Activated CD8-positive, alpha-beta memory T cell treated with anti-CD3 and anti-CD28 coated beads for 1 hour (primary cell): ENCODE measurements around the gene FLT3.
"Not testable (repeated sequence)": the region's sequence is repeated elsewhere in the genome, so short reads cannot be mapped to it uniquely, and the experiment has no call there.

Experiments used
- DNase-seq, 2 donors: peaks; one replicate each; pipeline ENCODE4 v3.0.0-alpha.2; 2020; ENCODE audit warnings: low read depth in 1 of 2; ENCODE audit errors: extremely low read depth in 1 of 2

The FLT3 gene

GRCh38 chr13:28101886-28102285, 1.5 kb upstream of the FLT3 start:
- not testable (repeated sequence) for DNase-seq

GRCh38 chr13:28099396-28100149, 803 bp downstream of the FLT3 start:
- DNase-seq: no peak

- no peak for DNase-seq
These were observed 2.9 kb downstream of the FLT3 start for GRCh38 chr13:28097503-28097902.

- DNase-seq: no peak
These were observed 6.1 kb downstream of the FLT3 start for GRCh38 chr13:28094306-28094705.

- no peak for DNase-seq
These were observed 6.5 kb downstream of the FLT3 start for GRCh38 chr13:28093881-28094280.

GRCh38 chr13:28092431-28092830, 7.9 kb downstream of the FLT3 start:
- DNase-seq: no peak

GRCh38 chr13:28089065-28089464, 11.3 kb downstream of the FLT3 start:
- no peak for DNase-seq

GRCh38 chr13:28077820-28078219, 22.6 kb downstream of the FLT3 start:
- not testable (repeated sequence) for DNase-seq

GRCh38 chr13:28077231-28077630, 23.1 kb downstream of the FLT3 start:
- no peak for DNase-seq

GRCh38 chr13:28071424-28071823, 29.0 kb downstream of the FLT3 start:
- no peak for DNase-seq

GRCh38 chr13:28067491-28067890, 32.9 kb downstream of the FLT3 start:
- no peak for DNase-seq

- no peak for DNase-seq
These were observed 41.3 kb downstream of the FLT3 start for GRCh38 chr13:28058866-28059613.

- DNase-seq: no peak
These were observed 43.2 kb downstream of the FLT3 start for GRCh38 chr13:28056970-28057712.

- DNase-seq: no peak
These were observed 44.0 kb downstream of the FLT3 start for GRCh38 chr13:28056426-28056825.

GRCh38 chr13:28055357-28055756, 45.0 kb downstream of the FLT3 start:
- no peak for DNase-seq

- DNase-seq: no peak
These were observed 47.4 kb downstream of the FLT3 start for GRCh38 chr13:28052945-28053344.

GRCh38 chr13:28049880-28050875, 50.2 kb downstream of the FLT3 start:
- DNase-seq: no peak

GRCh38 chr13:28049215-28049614, 51.2 kb downstream of the FLT3 start:
- DNase-seq: no peak

- DNase-seq: no peak
These were observed 51.6 kb downstream of the FLT3 start for GRCh38 chr13:28048768-28049167.

GRCh38 chr13:28047757-28048388, 52.5 kb downstream of the FLT3 start:
- DNase-seq: no peak
